22Rv1 (cell line): ENCODE data around the gene PRPS1L1.

Source experiments
- H3K27ac ChIP-seq: fragments of 450-650 bp; 2 replicates; pipeline ENCODE4 v1.5.1; 2017
- ZFX ChIP-seq: fragments of 450-650 bp; IDR thresholded peaks from 2 replicates; pipeline ENCODE4 v1.6.1; 2017; ENCODE audit warnings: antibody characterized with exemption, borderline replicate concordance
- TF ChIP-seq, protein P1 (sequence below): fragments of 450-650 bp; IDR thresholded peaks from 2 replicates; pipeline ENCODE4 v1.5.1; 2017; ENCODE audit warnings: mild to moderate bottlenecking

Gene PRPS1L1

DNA sequence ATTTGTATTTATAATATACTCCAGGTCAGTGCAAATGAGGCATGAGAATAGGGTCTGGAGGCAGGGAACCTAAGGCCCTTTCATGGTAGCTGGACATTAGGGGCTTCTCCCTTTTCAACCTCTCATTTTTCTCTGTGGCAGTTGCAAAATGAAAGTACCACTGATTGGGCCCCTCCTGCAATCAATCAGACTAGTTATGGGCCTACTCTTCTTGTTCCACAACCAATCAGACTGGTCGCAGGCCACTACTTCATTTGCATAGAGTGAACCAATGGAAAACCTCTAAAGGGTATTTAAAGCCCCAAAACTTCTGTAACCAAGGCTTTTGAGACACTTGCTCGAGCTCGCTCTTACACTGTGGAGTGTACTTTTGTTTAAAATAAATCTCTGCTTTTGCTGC is 10.0 kb upstream of the PRPS1L1 start:
- no peak for TF ChIP-seq ZFX
- TF ChIP-seq, protein P1, sequence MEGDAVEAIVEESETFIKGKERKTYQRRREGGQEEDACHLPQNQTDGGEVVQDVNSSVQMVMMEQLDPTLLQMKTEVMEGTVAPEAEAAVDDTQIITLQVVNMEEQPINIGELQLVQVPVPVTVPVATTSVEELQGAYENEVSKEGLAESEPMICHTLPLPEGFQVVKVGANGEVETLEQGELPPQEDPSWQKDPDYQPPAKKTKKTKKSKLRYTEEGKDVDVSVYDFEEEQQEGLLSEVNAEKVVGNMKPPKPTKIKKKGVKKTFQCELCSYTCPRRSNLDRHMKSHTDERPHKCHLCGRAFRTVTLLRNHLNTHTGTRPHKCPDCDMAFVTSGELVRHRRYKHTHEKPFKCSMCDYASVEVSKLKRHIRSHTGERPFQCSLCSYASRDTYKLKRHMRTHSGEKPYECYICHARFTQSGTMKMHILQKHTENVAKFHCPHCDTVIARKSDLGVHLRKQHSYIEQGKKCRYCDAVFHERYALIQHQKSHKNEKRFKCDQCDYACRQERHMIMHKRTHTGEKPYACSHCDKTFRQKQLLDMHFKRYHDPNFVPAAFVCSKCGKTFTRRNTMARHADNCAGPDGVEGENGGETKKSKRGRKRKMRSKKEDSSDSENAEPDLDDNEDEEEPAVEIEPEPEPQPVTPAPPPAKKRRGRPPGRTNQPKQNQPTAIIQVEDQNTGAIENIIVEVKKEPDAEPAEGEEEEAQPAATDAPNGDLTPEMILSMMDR, result no peak
- no peak overlapping the region for H3K27ac ChIP-seq

DNA sequence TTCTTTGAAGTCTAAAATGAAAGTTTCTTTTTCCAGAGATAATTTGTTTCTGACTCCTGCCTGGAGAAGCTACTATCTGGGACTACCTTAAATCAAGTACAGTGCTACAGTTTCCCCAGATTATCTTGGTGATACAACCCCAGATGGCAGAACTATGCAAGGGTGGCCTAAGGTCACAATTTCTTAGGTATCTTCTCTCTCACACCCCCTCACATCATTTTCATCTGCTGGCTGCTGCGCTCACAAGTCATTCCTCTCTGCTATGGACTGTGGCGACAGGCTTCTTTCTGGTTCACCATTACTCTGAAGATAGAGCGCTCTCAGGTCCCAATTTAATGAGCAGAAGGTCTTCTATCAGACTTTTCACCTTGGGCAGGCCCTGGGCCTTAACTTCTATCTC is 9.1 kb upstream of the PRPS1L1 start:
- H3K27ac ChIP-seq, result no peak overlapping the region
- TF ChIP-seq ZFX, result no peak
- TF ChIP-seq, protein P1, result no peak

DNA sequence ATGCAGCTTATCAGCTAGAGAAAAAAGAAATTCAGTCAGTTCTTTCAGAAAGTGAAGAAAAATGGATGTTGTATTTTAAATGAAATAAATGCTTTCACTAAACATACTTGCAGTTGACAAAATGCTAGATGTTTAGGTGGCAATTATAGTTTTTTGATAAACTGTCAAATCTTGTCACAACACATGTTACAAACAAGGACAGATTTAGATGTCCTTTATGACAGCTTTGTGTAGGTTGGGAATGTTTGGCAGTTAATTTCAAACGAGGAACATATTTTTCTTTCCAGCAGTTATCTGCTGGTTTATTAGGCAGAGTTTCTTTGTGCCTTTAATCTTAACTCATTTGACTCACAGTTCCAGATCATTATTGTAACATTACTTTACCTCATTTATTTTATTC is 3.1 kb upstream of the PRPS1L1 start:
- TF ChIP-seq ZFX, result no peak
- TF ChIP-seq, protein P1, result no peak
- H3K27ac ChIP-seq, result no peak overlapping the region

DNA sequence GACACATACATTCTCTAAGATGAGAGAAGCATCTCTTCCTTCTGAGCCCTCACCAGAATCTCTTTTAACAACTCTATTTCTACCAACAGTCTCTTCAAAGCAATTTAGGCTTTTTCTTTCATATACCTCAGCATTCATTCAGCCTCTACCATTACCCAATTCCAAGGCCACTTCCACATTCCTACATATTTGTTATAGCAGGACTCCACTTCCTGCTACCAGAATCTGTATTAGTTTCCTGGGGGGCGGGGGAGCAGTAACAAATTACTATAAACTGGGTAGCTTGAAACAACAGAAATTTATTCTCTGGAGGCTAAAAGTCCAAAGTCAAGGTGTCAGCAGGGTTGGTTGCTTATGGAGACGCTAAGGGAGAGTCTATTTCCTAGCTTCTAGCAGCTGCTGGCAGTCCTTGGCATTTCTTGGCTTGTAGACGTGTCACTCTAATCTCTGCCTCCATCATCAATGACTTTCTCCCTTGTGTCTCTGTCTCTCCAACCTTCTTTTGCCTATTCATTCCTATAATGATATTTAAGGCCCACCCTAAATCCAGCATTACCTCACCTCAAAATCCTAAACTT is 7.4 kb downstream of the PRPS1L1 start:
- TF ChIP-seq, protein P1, result no peak
- TF ChIP-seq ZFX, result no peak
- no peak overlapping the region for H3K27ac ChIP-seq

DNA sequence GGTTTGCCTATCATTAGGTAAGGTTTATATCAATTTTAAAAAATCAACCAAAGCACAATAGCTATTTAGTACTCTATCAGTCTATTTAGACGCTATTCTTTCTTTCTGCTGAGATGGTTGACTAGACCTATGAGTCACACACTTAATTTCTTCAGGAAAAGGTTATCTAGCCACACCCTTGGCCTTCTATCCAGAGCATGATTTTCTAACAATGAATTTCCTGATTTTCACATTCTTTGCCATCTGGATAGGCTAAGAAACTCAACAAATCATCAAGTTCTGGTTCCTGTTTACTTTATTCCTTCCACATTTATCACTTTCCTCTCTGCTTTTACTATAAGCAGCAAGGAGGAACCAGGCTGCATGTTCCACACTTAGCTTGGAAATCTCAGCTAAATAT is 8.1 kb downstream of the PRPS1L1 start:
- TF ChIP-seq, protein P1, result no peak
- no peak for TF ChIP-seq ZFX
- no peak overlapping the region for H3K27ac ChIP-seq

DNA sequence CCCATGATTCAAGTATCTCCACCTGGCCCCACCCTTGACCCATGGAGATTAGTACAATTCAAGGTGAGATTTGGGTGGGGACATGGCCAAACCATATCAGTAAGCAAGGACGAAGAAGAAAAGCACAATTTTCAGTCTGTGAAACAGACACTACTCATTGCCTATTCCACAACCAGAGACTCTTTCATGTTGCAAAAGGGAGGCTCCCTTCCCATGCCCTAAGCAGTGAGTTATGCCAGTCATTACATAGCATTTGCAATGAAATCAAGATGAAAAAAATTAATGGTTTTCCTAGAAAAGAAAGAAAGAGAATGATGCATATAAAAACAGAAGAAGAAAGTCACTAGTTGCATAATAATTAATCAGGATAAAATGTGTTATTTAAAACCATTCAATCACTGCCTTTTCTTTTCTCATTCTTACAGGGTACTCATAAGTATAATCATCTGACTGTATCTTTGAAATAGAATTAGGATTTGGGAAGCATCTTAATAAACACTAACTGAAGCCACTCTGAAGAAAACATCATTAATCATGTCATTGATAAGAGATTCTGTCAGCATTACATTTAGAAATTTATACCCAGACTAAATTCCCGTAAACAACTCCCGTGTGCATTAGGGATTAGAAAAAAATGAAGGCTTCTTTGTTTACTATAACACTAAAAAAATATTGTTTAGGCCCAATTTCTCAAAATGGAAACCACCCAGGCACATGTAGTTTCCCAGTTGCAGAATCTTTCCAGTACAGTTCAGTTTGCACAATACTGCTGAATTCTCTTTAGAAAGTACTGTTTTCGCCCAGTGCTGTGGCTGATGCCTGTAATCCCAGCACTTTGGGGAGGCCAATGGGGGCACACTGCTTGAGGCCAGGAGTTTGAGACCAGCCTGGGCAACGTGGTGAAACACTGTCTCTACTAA is 9.1 kb downstream of the PRPS1L1 start:
- no peak for TF ChIP-seq ZFX
- TF ChIP-seq, protein P1, result no peak
- no peak overlapping the region for H3K27ac ChIP-seq
